ENCODE results near the gene HBM.

- no peak for TF ChIP-seq POLR2A (IDR thresholded peaks at IDR 0.05; ENCODE audit: low read depth)
- TF ChIP-seq, protein P1, sequence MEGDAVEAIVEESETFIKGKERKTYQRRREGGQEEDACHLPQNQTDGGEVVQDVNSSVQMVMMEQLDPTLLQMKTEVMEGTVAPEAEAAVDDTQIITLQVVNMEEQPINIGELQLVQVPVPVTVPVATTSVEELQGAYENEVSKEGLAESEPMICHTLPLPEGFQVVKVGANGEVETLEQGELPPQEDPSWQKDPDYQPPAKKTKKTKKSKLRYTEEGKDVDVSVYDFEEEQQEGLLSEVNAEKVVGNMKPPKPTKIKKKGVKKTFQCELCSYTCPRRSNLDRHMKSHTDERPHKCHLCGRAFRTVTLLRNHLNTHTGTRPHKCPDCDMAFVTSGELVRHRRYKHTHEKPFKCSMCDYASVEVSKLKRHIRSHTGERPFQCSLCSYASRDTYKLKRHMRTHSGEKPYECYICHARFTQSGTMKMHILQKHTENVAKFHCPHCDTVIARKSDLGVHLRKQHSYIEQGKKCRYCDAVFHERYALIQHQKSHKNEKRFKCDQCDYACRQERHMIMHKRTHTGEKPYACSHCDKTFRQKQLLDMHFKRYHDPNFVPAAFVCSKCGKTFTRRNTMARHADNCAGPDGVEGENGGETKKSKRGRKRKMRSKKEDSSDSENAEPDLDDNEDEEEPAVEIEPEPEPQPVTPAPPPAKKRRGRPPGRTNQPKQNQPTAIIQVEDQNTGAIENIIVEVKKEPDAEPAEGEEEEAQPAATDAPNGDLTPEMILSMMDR (IDR thresholded peaks at IDR 0.05): no peak
- no peak for TF ChIP-seq EP300 (IDR thresholded peaks at IDR 0.05)
Observed at GRCh38 chr16:178668-179015, 12.9 kb downstream of the HBM start.

Measured in esophagus muscularis mucosa (tissue), 4 donors.